Omental fat pad (tissue), 4 donors: Measurements from ENCODE around the gene SLC4A4. TPM values are rescaled to one million over a fixed set of nuclear protein-coding genes. Genes with fewer than 3 reads are reported as not detected.
A peak's percentile ranks its signal among the peaks of the same experiment; 100 is the strongest.

Experiments
- ATAC-seq: fragments of 150-250 bp; one replicate; pipeline ENCODE4 v1.9.1; 2016; ENCODE audit warnings: mild to moderate bottlenecking, moderate library complexity; ENCODE audit not compliant: low FRiP score
- DNase-seq: peaks from one replicate; pipeline ENCODE4 v3.0.0-alpha.2; 2019; ENCODE audit warnings: low spot score
- total RNA-seq, 4 donors: library from RNA; depleted of rRNA; stranded (reverse); fragments of >200 nt; gene quantifications; one replicate each; pipeline ENCODE4 v1.1.0, GENCODE V29; 2016
- TF ChIP-seq, protein P1 (sequence below), 3 donors: fragments of 450-650 bp; IDR thresholded peaks; one replicate each; pipeline ENCODE4 v1.5.1; 2016 to 2017; ENCODE audit warnings: antibody characterized with exemption in 3 of 3, mild to moderate bottlenecking in 3 of 3, moderate library complexity in 2 of 3

The SLC4A4 gene
- total RNA-seq, 4 donors from 2014 or later: 8.4 to 45.6 (median 10.2) TPM

DNA sequence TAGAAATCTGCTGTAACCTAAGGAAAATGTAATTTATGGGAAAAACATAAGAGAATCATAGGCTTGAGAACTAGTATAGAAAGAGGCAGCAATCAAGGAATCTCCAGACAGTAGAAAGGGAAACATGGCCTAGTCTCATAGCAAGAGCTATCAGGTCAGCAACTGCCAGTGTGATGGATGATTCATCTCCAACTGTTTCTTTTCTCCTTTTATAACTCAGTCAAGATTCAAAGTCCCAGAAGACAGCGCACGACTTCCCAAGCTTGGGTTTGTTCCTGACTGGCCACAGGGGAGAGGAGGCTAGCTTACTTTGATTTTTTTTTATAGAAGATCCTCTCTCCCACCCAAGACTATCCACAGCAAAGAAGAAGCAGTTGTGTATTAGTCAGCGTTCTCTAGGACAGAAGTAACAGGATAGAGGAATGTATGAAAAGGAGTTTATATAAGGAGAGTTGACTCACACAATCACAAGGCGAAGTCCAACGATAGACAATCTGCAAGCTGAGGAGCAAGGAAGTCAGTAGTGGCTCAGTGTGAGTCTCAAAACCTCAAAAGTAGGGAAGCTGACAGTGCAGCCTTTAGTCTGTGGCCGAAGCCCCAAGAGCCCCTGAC is 263.6 kb downstream of the SLC4A4 start:
- no peak for ATAC-seq

DNA sequence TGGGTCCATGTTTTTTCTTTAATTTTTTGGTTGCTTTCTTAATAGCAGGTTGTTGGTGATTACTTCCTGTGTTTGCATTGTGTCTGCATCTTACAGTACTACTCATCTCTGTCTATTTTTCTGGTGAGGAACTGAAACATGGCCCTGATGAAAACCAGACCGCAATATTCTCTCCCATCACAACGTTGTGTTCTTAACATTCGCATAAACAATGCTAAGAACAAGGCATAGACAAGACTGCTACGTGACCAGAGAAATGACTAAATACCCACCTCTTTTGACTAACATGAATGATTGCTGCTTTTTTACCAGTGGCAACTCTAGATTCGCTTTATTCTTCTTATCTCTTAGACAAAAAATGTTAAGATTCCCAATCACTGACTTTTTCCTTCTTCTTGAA is 266.0 kb downstream of the SLC4A4 start:
- TF ChIP-seq, protein P1, sequence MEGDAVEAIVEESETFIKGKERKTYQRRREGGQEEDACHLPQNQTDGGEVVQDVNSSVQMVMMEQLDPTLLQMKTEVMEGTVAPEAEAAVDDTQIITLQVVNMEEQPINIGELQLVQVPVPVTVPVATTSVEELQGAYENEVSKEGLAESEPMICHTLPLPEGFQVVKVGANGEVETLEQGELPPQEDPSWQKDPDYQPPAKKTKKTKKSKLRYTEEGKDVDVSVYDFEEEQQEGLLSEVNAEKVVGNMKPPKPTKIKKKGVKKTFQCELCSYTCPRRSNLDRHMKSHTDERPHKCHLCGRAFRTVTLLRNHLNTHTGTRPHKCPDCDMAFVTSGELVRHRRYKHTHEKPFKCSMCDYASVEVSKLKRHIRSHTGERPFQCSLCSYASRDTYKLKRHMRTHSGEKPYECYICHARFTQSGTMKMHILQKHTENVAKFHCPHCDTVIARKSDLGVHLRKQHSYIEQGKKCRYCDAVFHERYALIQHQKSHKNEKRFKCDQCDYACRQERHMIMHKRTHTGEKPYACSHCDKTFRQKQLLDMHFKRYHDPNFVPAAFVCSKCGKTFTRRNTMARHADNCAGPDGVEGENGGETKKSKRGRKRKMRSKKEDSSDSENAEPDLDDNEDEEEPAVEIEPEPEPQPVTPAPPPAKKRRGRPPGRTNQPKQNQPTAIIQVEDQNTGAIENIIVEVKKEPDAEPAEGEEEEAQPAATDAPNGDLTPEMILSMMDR (IDR thresholded peaks at IDR 0.05): no peak
- ATAC-seq (no peak), DNase-seq (no peak)

More for the DNA sequence above, 263.6 kb downstream of the SLC4A4 start:
- TF ChIP-seq, protein P1 (IDR thresholded peaks at IDR 0.05): no peak
- DNase-seq: no peak

DNA sequence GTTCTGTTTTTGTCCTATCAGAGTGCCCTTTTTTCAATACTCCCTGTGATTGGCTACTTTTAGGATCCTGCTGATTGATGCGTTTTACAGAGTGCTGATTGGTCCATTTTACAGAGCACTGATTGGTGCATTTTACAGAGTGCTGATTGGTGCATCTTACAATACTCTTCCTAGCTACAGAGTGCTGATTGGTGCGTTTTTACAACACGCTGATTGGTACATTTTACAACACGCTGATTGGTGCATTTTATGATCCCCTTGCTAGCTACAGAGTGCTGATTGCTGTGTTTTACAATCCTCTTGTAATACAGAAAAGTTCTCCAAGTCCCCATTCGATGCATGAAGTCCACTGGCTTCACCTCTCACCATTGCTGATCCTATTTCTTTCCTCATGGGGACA is 268.3 kb downstream of the SLC4A4 start:
- ATAC-seq (no peak), DNase-seq (no peak)
- TF ChIP-seq, protein P1 (IDR thresholded peaks at IDR 0.05): no peak

DNA sequence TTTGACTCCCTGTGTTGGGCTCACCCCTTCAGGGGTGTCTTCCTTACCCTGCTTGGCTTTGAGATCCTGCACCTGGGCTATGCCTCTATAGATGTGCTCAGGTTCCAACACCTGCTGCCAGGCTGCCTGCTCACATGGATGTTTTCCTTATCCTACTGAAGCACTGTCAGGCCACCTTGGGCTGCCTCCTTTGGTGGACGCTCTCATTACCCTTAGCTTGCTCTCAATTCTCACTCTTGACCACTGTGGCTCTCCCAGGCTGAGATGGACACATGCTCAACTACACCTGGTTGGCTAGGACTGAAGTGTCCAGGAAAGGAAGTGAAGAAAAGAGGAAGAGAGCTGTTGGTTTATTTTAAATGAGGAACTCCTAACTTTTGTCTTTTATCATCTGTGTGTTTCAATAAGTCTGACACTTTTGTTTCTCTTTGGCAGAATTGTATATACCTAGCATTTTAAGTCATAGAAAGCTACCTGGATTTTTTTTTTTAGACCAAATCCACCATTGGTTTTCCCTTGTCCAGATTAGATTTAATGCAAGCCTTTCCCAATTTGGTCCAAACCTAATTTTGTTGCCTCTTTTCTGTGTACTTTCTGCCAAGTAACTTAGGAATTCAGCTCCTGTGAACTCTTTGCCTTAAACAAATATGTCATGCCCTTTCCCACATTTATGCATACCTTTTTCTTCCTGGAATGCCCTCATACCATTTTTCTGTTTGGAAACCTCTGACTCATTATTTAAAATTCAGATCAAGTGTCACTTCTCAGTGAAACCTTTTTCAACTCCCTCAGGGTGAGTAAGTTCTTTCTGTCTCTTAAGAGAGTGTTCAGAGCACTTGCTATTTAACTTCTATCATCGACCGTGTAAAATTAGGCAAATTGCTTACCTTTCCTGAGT is 269.2 kb downstream of the SLC4A4 start:
- no peak for DNase-seq
- peak; percentile 80 for ATAC-seq
- TF ChIP-seq, protein P1 (IDR thresholded peaks at IDR 0.05): no peak

DNA sequence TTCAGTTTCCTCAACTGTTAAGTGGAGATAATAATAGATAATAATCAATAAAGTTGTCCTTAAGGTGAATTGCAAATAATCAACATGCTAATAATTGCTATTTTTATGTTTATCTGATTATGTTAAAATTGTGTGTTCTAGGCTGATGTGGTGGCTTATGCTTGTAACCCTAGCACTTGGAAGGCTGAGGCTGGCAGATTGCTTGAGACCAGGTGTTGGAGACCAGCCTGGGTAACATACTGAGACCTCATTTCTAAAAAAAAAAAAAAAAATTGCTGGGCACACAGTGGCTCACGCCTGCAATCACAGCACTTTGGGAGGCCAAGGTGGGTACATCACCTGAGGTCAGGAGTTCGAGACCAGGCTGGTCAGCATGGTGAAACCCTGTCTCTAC is 269.9 kb downstream of the SLC4A4 start:
- ATAC-seq: no peak
- TF ChIP-seq, protein P1 (IDR thresholded peaks at IDR 0.05): no peak
- DNase-seq: no peak

DNA sequence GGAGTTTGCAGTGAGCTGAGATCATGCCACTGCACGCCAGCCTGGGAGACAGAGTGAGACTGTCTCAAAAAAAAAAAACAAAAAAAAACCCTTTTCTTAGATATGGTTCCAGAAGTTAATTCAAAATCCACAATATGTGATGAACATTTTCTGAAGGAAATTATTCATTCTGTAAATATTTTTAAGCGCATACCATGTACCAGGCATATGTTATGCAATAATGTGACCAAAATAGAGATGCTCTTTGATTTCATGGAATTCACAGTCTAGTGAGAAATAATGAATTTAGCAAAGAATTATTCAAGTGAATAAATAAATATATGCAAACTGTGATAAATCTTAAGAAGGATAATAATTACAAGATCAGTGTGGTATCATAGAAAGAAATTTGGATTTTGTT is 270.3 kb downstream of the SLC4A4 start:
- DNase-seq: no peak
- no peak for ATAC-seq
- TF ChIP-seq, protein P1 (IDR thresholded peaks at IDR 0.05): no peak
